ENCODE measurements around the gene PAPPA2. TPM values are rescaled to one million over a fixed set of nuclear protein-coding genes. Genes with fewer than 3 reads are reported as not detected.

The PAPPA2 gene
- total and polyA plus RNA-seq, 9 of the 15 experiments (the other 6 are each of a cell fraction or from before 2014, with no cell fraction given) = 0.01 to 0.15 (median 0.05) TPM; not detected in 2

DNA sequence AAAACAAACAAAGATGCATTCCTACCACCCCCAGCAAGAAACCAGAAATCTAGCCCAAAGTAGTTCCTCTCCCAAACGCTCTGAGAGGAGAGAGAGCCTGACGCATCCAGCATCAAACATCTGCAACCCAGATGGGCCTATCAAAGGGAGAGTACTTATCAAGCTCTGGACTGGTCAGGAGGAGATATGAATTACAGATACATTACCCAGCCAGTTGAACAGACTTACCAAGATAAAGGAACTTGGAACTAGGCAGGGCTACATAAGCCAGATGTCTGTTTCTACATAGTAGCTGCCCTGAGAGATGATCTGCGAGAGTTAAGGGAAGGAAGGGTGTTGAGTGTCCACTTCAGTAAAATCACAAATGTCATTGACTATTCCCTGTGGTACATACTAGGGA lies 138.4 kb downstream of the PAPPA2 start:
- Histone ChIP-seq H3K36me3 (ENCODE audit: control insufficient read depth, insufficient read depth, low read length) (no peaks in the 10 kb centered on the region), H4K20me1 (replicated peaks; ENCODE audit: control insufficient read depth, insufficient read depth, low read length) (no peaks in the 10 kb centered on the region), H3K27me3 (ENCODE audit: control insufficient read depth in 2 of 2, insufficient read depth in 2 of 2, low read length in 2 of 2) (no peaks in the 10 kb centered on the region), H3K27ac (ENCODE audit: extremely low read depth, low read depth, low read length) (no peak overlapping the region), H3K9me3 (replicated peaks; ENCODE audit: control insufficient read depth, insufficient read depth, low read depth, low read length) (no peaks in the 10 kb centered on the region), H3K9ac (ENCODE audit: insufficient read depth in 1 of 2, low read depth in 2 of 2, low read length in 2 of 2) (no peak overlapping the region), H3K4me1 (replicated peaks in 1 of 2; ENCODE audit: control insufficient read depth in 2 of 2, insufficient read depth in 2 of 2, low read length in 2 of 2) (no peaks in the 10 kb centered on the region; a peak in 2 of 5 replicates), H3K79me2 (ENCODE audit: control insufficient read depth, insufficient read depth, low read length) (no peaks in the 10 kb centered on the region), H3K9me1 (ENCODE audit: control insufficient read depth, insufficient read depth, low read length) (no peaks in the 10 kb centered on the region), H3K4me2 (ENCODE audit: insufficient read depth, low read length) (no peak overlapping the region), H3K4me3 (no peak overlapping the region), H2AFZ (ENCODE audit: low read depth, low read length) (no peak overlapping the region)
- BruUV-seq (replicated peaks) = no TSS peak
- WGBS (ENCODE audit: insufficient coverage, low coverage, missing lambda C conversion rate) = 0% methylated on average over 3 of the region's 3 CpGs
- intact Hi-C loops (cut with micrococcal nuclease) = no loop called here
- ATAC-seq (no peak; the same call in 2 of the 3 replicates), FAIRE-seq (no peak), DNase-seq (ENCODE audit: extremely low read depth in 1 of 4, low spot score in 3 of 4) (no peak)
- in situ Hi-C loops (cut with MboI) = no loop called here
- POLR2A ChIA-PET = no interaction called here
- TF ChIP-seq ZZZ3 (IDR thresholded peaks at IDR 0.05) = no peak
- TF ChIP-seq SETDB1 (IDR thresholded peaks at IDR 0.05; ENCODE audit: low read length) = no peak
- TF ChIP-seq NFE2 (IDR thresholded peaks at IDR 0.05; ENCODE audit: low read depth) = no peak
- no peak for TF ChIP-seq TOE1 (IDR thresholded peaks at IDR 0.05; ENCODE audit: borderline replicate concordance)
- no peak for TF ChIP-seq TOE1 (CRISPR knock-in tag; IDR thresholded peaks at IDR 0.05; ENCODE audit: borderline replicate concordance, low read depth)
- TF ChIP-seq ZKSCAN1 (IDR thresholded peaks at IDR 0.05; ENCODE audit: low read depth, low read length) = no peak
- TF ChIP-seq ESRRB (CRISPR knock-in tag; IDR thresholded peaks at IDR 0.05; ENCODE audit: borderline replicate concordance) = no peak
- TF ChIP-seq CREBBP (IDR thresholded peaks at IDR 0.05; ENCODE audit: low read depth, low read length) = no peak
- TF ChIP-seq SPI1 (IDR thresholded peaks at IDR 0.05; ENCODE audit: borderline replicate concordance, low read depth, low read length) = no peak
- no peak for TF ChIP-seq ZC3H8 (IDR thresholded peaks at IDR 0.05)
- no peak for TF ChIP-seq MAFG (tag; conservative IDR thresholded peaks at IDR 0.05)
- no peak for TF ChIP-seq ETV6 (IDR thresholded peaks at IDR 0.05; ENCODE audit: borderline replicate concordance in 1 of 2, low read depth in 2 of 2, low read length in 1 of 2)
- TF ChIP-seq ETV6 (CRISPR knock-in tag; IDR thresholded peaks at IDR 0.05; ENCODE audit: borderline replicate concordance) = no peak
- TF ChIP-seq HMG20A (CRISPR knock-in tag; conservative IDR thresholded peaks at IDR 0.05) = no peak
- CTCF ChIA-PET (ENCODE audit: low intra/inter-chr PET ratio) = no interaction called here
